Suprapubic skin (tissue), 4 donors: ENCODE data around the gene SEMA7A.

Experiments
- POLR2A ChIP-seq, 2 donors: fragments of 450-650 bp; IDR thresholded peaks; one replicate each; pipeline ENCODE4 v1.6.1; 2017; ENCODE audit warnings: antibody characterized with exemption in 2 of 2, mild to moderate bottlenecking in 2 of 2, moderate library complexity in 2 of 2
- POLR2AphosphoS5 ChIP-seq, 3 donors: sonication (generic); formaldehyde crosslinking; IDR thresholded peaks; one replicate each; pipeline ENCODE4 v1.6.1; 2017; ENCODE audit warnings: antibody characterized with exemption in 3 of 3
- TF ChIP-seq, protein P1 (sequence below), 2 donors: fragments of 200-600 bp in 1 of 2; fragments of 450-650 bp in 1 of 2; sonication (generic) in 1 of 2; IDR thresholded peaks; one replicate each; pipeline ENCODE4 v1.5.1; 2016 to 2019; ENCODE audit warnings: antibody characterized with exemption in 2 of 2, mild to moderate bottlenecking in 1 of 2, moderate library complexity in 1 of 2

DNA sequence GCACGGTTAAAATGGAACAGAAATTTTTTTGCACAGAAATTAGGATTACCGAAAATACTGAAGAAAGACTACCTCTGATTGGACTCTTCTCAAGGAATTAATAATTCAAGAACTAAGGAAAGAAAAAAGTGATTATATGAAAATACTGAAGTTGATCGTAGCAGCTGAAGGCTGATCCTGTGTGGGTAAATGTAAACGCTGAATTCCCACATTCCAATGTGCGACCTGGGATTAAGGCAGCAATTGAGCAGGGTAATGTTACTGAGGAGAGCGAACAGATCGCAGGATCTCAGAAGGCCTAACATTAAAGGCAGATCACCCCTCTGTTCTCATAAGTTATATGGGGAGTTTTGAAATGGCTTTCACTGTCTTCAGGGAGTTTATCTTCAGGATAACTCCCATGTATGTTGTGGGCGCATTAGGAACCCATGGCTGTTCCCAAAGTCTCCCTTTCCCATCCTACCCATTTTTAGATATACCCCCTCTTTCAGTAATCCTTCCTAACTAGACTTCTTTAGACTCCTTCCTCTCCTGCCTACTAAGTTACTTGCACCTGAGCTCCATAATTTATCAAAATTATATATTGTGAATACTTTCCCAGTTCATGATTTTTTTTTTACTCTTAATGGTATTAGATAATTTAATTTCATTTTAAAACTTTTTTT, 28.2 kb upstream of the SEMA7A start:
- TF ChIP-seq, protein P1, sequence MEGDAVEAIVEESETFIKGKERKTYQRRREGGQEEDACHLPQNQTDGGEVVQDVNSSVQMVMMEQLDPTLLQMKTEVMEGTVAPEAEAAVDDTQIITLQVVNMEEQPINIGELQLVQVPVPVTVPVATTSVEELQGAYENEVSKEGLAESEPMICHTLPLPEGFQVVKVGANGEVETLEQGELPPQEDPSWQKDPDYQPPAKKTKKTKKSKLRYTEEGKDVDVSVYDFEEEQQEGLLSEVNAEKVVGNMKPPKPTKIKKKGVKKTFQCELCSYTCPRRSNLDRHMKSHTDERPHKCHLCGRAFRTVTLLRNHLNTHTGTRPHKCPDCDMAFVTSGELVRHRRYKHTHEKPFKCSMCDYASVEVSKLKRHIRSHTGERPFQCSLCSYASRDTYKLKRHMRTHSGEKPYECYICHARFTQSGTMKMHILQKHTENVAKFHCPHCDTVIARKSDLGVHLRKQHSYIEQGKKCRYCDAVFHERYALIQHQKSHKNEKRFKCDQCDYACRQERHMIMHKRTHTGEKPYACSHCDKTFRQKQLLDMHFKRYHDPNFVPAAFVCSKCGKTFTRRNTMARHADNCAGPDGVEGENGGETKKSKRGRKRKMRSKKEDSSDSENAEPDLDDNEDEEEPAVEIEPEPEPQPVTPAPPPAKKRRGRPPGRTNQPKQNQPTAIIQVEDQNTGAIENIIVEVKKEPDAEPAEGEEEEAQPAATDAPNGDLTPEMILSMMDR (IDR thresholded peaks at IDR 0.05) = no peak
- no peak for TF ChIP-seq POLR2A (IDR thresholded peaks at IDR 0.05)
- TF ChIP-seq POLR2AphosphoS5 (IDR thresholded peaks at IDR 0.05) = no peak
